ENCODE data around the gene BRD4.

GRCh38 chr19:15358918-15359317 is 26.6 kb upstream of the BRD4 start:
- TF ChIP-seq CTCF (optimal IDR thresholded peaks at IDR 0.05 in 1 of 3, IDR thresholded peaks at IDR 0.05 in 1 of 3, conservative IDR thresholded peaks at IDR 0.05 in 1 of 3; ENCODE audit: extremely low read depth in 1 of 3, insufficient read depth in 2 of 3, low read length in 3 of 3) (no peak), EZH2 (IDR thresholded peaks at IDR 0.05; ENCODE audit: low read length) (no peak)
